Hepatocyte (in vitro differentiated cells): ENCODE measurements around the gene LRP1B. TPM values are rescaled to one million over a fixed set of nuclear protein-coding genes. Genes with fewer than 3 reads are reported as not detected.

Source experiments
- DNase-seq: peaks from one replicate; pipeline ENCODE4 v3.0.0-alpha.2; 2016; ENCODE audit warnings: low spot score
- H2AFZ ChIP-seq: fragments of 200-600 bp; sonication (generic); 2 replicates; pipeline ENCODE4 v1.6.0; 2016; ENCODE audit warnings: antibody characterized with exemption, mild to moderate bottlenecking
- H3K27ac ChIP-seq: fragments of 200-600 bp; sonication (generic); 2 replicates; pipeline ENCODE4 v1.5.1; 2016; ENCODE audit warnings: mild to moderate bottlenecking
- H3K27me3 ChIP-seq: fragments of 200-600 bp; sonication (generic); 2 replicates; pipeline ENCODE4 v1.6.1; 2016
- H3K36me3 ChIP-seq: fragments of 200-600 bp; sonication (generic); replicated peaks from 2 replicates; pipeline ENCODE4 v1.5.1; 2016; ENCODE audit warnings: low read depth; ENCODE audit not compliant: insufficient read depth
- H3K4me1 ChIP-seq: fragments of 200-600 bp; sonication (generic); 2 replicates; pipeline ENCODE4 v1.5.1; 2016; ENCODE audit warnings: mild to moderate bottlenecking, moderate library complexity; ENCODE audit not compliant: insufficient read depth
- H3K4me2 ChIP-seq: fragments of 200-600 bp; sonication (generic); 2 replicates; pipeline ENCODE4 v1.6.0; 2016
- H3K4me3 ChIP-seq: fragments of 200-600 bp; sonication (generic); 2 replicates; pipeline ENCODE4 v1.5.1; 2016; ENCODE audit warnings: mild to moderate bottlenecking
- H3K79me2 ChIP-seq: fragments of 200-600 bp; sonication (generic); 2 replicates; pipeline ENCODE4 v1.6.0; 2017; ENCODE audit warnings: mild to moderate bottlenecking
- H3K9me2 ChIP-seq: fragments of 200-600 bp; sonication (generic); replicated peaks from 2 replicates; pipeline ENCODE4 v1.6.0; 2017; ENCODE audit warnings: mild to moderate bottlenecking; ENCODE audit not compliant: insufficient read depth
- H3K9me3 ChIP-seq: fragments of 200-600 bp; sonication (generic); 2 replicates; pipeline ENCODE4 v1.5.1; 2016; ENCODE audit warnings: low read depth, mild to moderate bottlenecking
- H4K20me1 ChIP-seq: fragments of 200-600 bp; sonication (generic); 2 replicates; pipeline ENCODE4 v1.6.0; 2016; ENCODE audit warnings: mild to moderate bottlenecking; ENCODE audit not compliant: insufficient read depth, poor library complexity, severe bottlenecking
- CTCF ChIP-seq: fragments of 200-600 bp; sonication (generic); IDR thresholded peaks from 2 replicates; pipeline ENCODE4 v1.5.1; 2016; ENCODE audit warnings: antibody characterized with exemption, mild to moderate bottlenecking; ENCODE audit not compliant: poor library complexity
- EZH2 ChIP-seq: fragments of 200-600 bp; sonication (generic); IDR thresholded peaks from 2 replicates; pipeline ENCODE4 v1.6.1; 2016; ENCODE audit warnings: antibody characterized with exemption, mild to moderate bottlenecking, borderline replicate concordance
- EZH2phosphoT487 ChIP-seq: fragments of 200-600 bp; sonication (generic); IDR thresholded peaks from one replicate; pipeline ENCODE4 v1.6.1; 2018; ENCODE audit warnings: antibody characterized with exemption, mild to moderate bottlenecking, low read depth, moderate library complexity; ENCODE audit not compliant: unreplicated experiment, severe bottlenecking
- WGBS: methylation state at CpG from one replicate; pipeline ENCODE4 v1.1.6; 2016; ENCODE audit warnings: low lambda C conversion rate; ENCODE audit errors: missing lambda C conversion rate; 5-methylcytosine and 5-hydroxymethylcytosine counted together
- polyA plus RNA-seq: library from polyadenylated mRNA; unstranded; fragments of >200 nt; fragmentation: Nextera tagmentation; extraction: Ambion mirVana; gene quantifications from 2 replicates; pipeline ENCODE4 v1.2.1, GENCODE V29; 2016
- total RNA-seq: library from RNA; depleted of rRNA; stranded (reverse); fragments of >200 nt; gene quantifications from 2 replicates; pipeline ENCODE4 v1.2.3, GENCODE V29; 2014

The LRP1B gene
- total and polyA plus RNA-seq, 2 experiments from 2014 or later = 0.65 to 2.0 TPM

- Histone ChIP-seq H3K36me3 (no peaks in the 10 kb centered on the region), H3K9me2 (no peaks in the 10 kb centered on the region), H3K4me3 (no peak overlapping the region), H2AFZ (no peak overlapping the region), H3K27ac (peak overlapping the region; percentile 81), H4K20me1 (no peaks in the 10 kb centered on the region), H3K9me3 (no peaks in the 10 kb centered on the region), H3K79me2 (no peaks in the 10 kb centered on the region), H3K4me2 (peak overlapping the region; percentile 36), H3K4me1 (no peaks in the 10 kb centered on the region), H3K27me3 (no peaks in the 10 kb centered on the region)
- 40% methylated on average over 5 of the region's 5 CpGs for WGBS
- TF ChIP-seq EZH2 = no peak
- no peak for TF ChIP-seq EZH2phosphoT487
- TF ChIP-seq CTCF = no peak
- DNase-seq = peak; percentile 25
These were observed 738.2 kb downstream of the LRP1B start for GRCh38 chr2:141392517-141393213.

- no peak overlapping the region for H3K4me3 ChIP-seq
- no peak overlapping the region for H3K4me2 ChIP-seq
- no peak for DNase-seq
- no peaks in the 10 kb centered on the region for H4K20me1 ChIP-seq
- H3K27me3 ChIP-seq = no peaks in the 10 kb centered on the region
- no peaks in the 10 kb centered on the region for H3K79me2 ChIP-seq
- no peak overlapping the region for H3K27ac ChIP-seq
- no peaks in the 10 kb centered on the region for H3K9me2 ChIP-seq
- TF ChIP-seq EZH2phosphoT487 (no peak), EZH2 (no peak)
- H3K36me3 ChIP-seq = no peaks in the 10 kb centered on the region
- no peak overlapping the region for H2AFZ ChIP-seq
- no peaks in the 10 kb centered on the region for H3K9me3 ChIP-seq
- H3K4me1 ChIP-seq = no peaks in the 10 kb centered on the region
These were observed 744.6 kb downstream of the LRP1B start for GRCh38 chr2:141386168-141386567.

- no peak overlapping the region for H3K4me3 ChIP-seq
- no peaks in the 10 kb centered on the region for H3K4me1 ChIP-seq
- H3K9me2 ChIP-seq = no peaks in the 10 kb centered on the region
- 66% methylated on average over 4 of the region's 4 CpGs for WGBS
- no peak overlapping the region for H3K4me2 ChIP-seq
- H3K79me2 ChIP-seq = no peaks in the 10 kb centered on the region
- H3K36me3 ChIP-seq = no peaks in the 10 kb centered on the region
- no peaks in the 10 kb centered on the region for H3K9me3 ChIP-seq
- no peak overlapping the region for H2AFZ ChIP-seq
- H4K20me1 ChIP-seq = no peaks in the 10 kb centered on the region
- no peak for DNase-seq
- no peaks in the 10 kb centered on the region for H3K27me3 ChIP-seq
- TF ChIP-seq EZH2phosphoT487 (no peak), CTCF (no peak), EZH2 (no peak)
- H3K27ac ChIP-seq = no peak overlapping the region
These were observed 746.1 kb downstream of the LRP1B start for GRCh38 chr2:141384676-141385075.

- Histone ChIP-seq H2AFZ (no peak overlapping the region), H3K4me1 (no peaks in the 10 kb centered on the region), H3K79me2 (no peaks in the 10 kb centered on the region), H3K36me3 (no peaks in the 10 kb centered on the region), H4K20me1 (no peaks in the 10 kb centered on the region), H3K4me3 (no peak overlapping the region), H3K4me2 (no peak overlapping the region), H3K27ac (no peak overlapping the region), H3K9me2 (no peaks in the 10 kb centered on the region), H3K9me3 (no peaks in the 10 kb centered on the region), H3K27me3 (no peaks in the 10 kb centered on the region)
- no peak for DNase-seq
- WGBS = 96% methylated on average over 1 of the region's 1 CpG
- TF ChIP-seq CTCF (no peak), EZH2phosphoT487 (no peak)
These were observed 748.9 kb downstream of the LRP1B start for GRCh38 chr2:141381946-141382345.
